ENCODE measurements around the gene CAPN8. TPM values are rescaled to one million over a fixed set of nuclear protein-coding genes. Genes with fewer than 3 reads are reported as not detected.

CAPN8 gene
- total and polyA plus RNA-seq, 2 donors (not counting 1 experiment from before 2014, with no cell fraction given): 0.37 to 0.52 TPM

GRCh38 chr1:223641523-223642039, 23.9 kb downstream of the CAPN8 start:
- H3K4me2 ChIP-seq (replicated peaks; ENCODE audit: low read depth, low read length, poor library complexity, severe bottlenecking): no peak overlapping the region
- POLR2A ChIA-PET: no interaction called here

GRCh38 chr1:223639331-223639749, 26.2 kb downstream of the CAPN8 start:
- peaks cover 0 to 15% (median 8%) of the 10 kb centered on the region in 4 experiments for H3K27me3 ChIP-seq (replicated peaks in 1 of 4; ENCODE audit: control extremely low read depth in 1 of 4, control insufficient read depth in 3 of 4, insufficient read depth in 4 of 4, low read length in 3 of 4)
- H4K20me1 ChIP-seq (ENCODE audit: control insufficient read depth, insufficient read depth, low read length, poor library complexity, severe bottlenecking): no peaks in the 10 kb centered on the region
- 19% methylated on average over 2 of the region's 2 CpGs for WGBS (ENCODE audit: insufficient coverage)
- no peaks in the 10 kb centered on the region for H3K79me2 ChIP-seq (ENCODE audit: control insufficient read depth, insufficient read depth, low read length)
- peaks cover 0 to 12% (median under 1%) of the 10 kb centered on the region in 3 donors for H3K9me3 ChIP-seq (ENCODE audit: control extremely low read depth in 1 of 3, control insufficient read depth in 2 of 3, insufficient read depth in 1 of 3, low read length in 2 of 3)
- H3K4me1 ChIP-seq (ENCODE audit: control insufficient read depth in 2 of 2, insufficient read depth in 2 of 2, low read length in 2 of 2): no peaks in the 10 kb centered on the region
- H2AFZ ChIP-seq (ENCODE audit: insufficient read depth, low read depth, low read length, poor library complexity, severe bottlenecking): no peak overlapping the region
- ATAC-seq (ENCODE audit: low read depth) (no peak), DNase-seq (no peak)
- CTCF ChIA-PET: no interaction called here
- H3K27ac Mint-ChIP-seq: no peak overlapping the region
- peaks cover 41% of the 10 kb centered on the region for H3K27me3 Mint-ChIP-seq
- no peak overlapping the region for H3K4me2 ChIP-seq (replicated peaks; ENCODE audit: low read depth, low read length, poor library complexity, severe bottlenecking)
- TF ChIP-seq CTCF (IDR thresholded peaks at IDR 0.05) (no peak), EZH2 (IDR thresholded peaks at IDR 0.05; ENCODE audit: borderline replicate concordance, insufficient read depth, low read depth, low read length, poor library complexity, severe bottlenecking) (no peak)
- POLR2A ChIA-PET: no interaction called here
- peaks cover 13% of the 10 kb centered on the region for H3K9me3 Mint-ChIP-seq (ENCODE audit: insufficient read depth)
- no peaks in the 10 kb centered on the region for H3K4me1 Mint-ChIP-seq
- intact Hi-C loops (cut with micrococcal nuclease): no loop called here
- H3K9ac ChIP-seq (ENCODE audit: low read length): no peak overlapping the region
- H3K27ac ChIP-seq (ENCODE audit: low read length in 2 of 2): no peak overlapping the region
- no peak overlapping the region for H3K4me3 Mint-ChIP-seq
- no peak overlapping the region for H3K4me3 ChIP-seq (ENCODE audit: control extremely low read depth in 1 of 5, extremely low read depth in 1 of 5, insufficient read depth in 1 of 5, low read depth in 2 of 5, low read length in 4 of 5)
- no peaks in the 10 kb centered on the region for H3K36me3 ChIP-seq (replicated peaks in 1 of 2; ENCODE audit: control extremely low read depth in 1 of 2, control insufficient read depth in 1 of 2, extremely low read depth in 1 of 2, insufficient read depth in 2 of 2, low read length in 1 of 2)

More at GRCh38 chr1:223641523-223642039, 23.9 kb downstream of the CAPN8 start:
- Histone ChIP-seq H4K20me1 (ENCODE audit: control insufficient read depth, insufficient read depth, low read length, poor library complexity, severe bottlenecking) (no peaks in the 10 kb centered on the region), H3K79me2 (ENCODE audit: control insufficient read depth, insufficient read depth, low read length) (no peaks in the 10 kb centered on the region), H3K9ac (ENCODE audit: low read length) (no peak overlapping the region), H3K27me3 (replicated peaks in 1 of 4; ENCODE audit: control extremely low read depth in 1 of 4, control insufficient read depth in 3 of 4, insufficient read depth in 4 of 4, low read length in 3 of 4) (peaks cover 0 to 17% (median 8%) of the 10 kb centered on the region in 4 experiments), H3K27ac (ENCODE audit: low read length in 2 of 2) (no peak overlapping the region), H2AFZ (ENCODE audit: insufficient read depth, low read depth, low read length, poor library complexity, severe bottlenecking) (no peak overlapping the region), H3K9me3 (ENCODE audit: control extremely low read depth in 1 of 3, control insufficient read depth in 2 of 3, insufficient read depth in 1 of 3, low read length in 2 of 3) (peaks cover 0 to 12% (median 0%) of the 10 kb centered on the region in 3 donors), H3K36me3 (replicated peaks in 1 of 2; ENCODE audit: control extremely low read depth in 1 of 2, control insufficient read depth in 1 of 2, extremely low read depth in 1 of 2, insufficient read depth in 2 of 2, low read length in 1 of 2) (no peaks in the 10 kb centered on the region), H3K4me1 (ENCODE audit: control insufficient read depth in 2 of 2, insufficient read depth in 2 of 2, low read length in 2 of 2) (no peaks in the 10 kb centered on the region), H3K4me3 (ENCODE audit: control extremely low read depth in 1 of 5, extremely low read depth in 1 of 5, insufficient read depth in 1 of 5, low read depth in 2 of 5, low read length in 4 of 5) (no peak overlapping the region)
- intact Hi-C loops (cut with micrococcal nuclease): no loop called here
- H3K27me3 Mint-ChIP-seq: peaks cover 50% of the 10 kb centered on the region
- no peaks in the 10 kb centered on the region for H3K4me1 Mint-ChIP-seq
- CTCF ChIA-PET: no interaction called here
- 96% methylated on average over 2 of the region's 7 CpGs for WGBS (ENCODE audit: insufficient coverage)
- no peak overlapping the region for H3K4me3 Mint-ChIP-seq
- ATAC-seq (ENCODE audit: low read depth) (no peak), DNase-seq (no peak)
- peaks cover 10% of the 10 kb centered on the region for H3K9me3 Mint-ChIP-seq (ENCODE audit: insufficient read depth)
- H3K27ac Mint-ChIP-seq: no peak overlapping the region
- TF ChIP-seq EZH2 (IDR thresholded peaks at IDR 0.05; ENCODE audit: borderline replicate concordance, insufficient read depth, low read depth, low read length, poor library complexity, severe bottlenecking) (no peak), CTCF (IDR thresholded peaks at IDR 0.05) (no peak)

Measured in B cell (primary cell).